ENCODE results near the gene CDK18. TPM values are rescaled to one million over a fixed set of nuclear protein-coding genes. Genes with fewer than 3 reads are reported as not detected.

The CDK18 gene
- total and polyA plus RNA-seq, 2 experiments from 2014 or later = not detected

DNA sequence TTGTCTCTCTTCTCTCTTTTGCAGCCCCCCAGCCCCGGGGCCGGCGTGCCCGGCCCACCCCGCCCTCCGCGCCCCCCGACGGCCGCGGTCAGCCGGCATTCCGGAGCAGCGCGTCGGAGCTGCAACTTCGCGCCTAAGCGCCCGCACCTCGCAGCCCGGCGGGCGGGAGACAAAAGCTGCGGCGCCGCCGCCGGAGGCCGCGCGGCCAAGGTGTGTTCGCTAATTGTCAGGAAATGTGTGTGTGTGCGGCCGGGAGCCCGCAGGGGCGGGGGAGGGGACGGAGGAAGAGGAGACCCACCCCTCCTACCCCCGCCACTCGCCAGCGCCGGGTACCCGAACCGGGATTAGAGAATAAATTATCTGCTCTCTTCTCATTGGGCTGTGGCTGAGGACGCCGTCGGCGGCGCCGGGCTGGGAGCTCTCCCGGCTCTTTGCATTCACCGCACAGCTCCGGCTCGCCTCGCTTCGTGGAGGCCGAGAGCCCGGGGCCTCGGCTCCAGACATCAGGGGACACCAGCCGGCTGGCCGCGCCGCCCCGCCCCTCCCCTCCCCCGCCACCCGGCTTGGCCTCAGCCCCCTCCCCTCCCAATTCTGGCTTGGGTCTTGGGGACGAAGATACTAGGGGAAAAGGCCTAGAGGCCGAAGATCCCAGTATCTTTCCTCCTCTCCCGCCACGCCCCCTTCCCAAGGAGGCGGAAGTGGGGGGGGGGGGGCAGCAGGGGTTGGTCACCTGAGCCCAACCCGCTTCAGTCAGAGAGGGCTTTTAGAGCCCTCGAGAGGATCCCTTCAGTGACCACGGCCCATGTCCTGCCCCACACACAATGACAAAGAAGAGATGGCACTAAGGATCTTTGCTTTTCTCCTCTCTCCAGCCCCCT, 47.4 kb upstream of the CDK18 start:
- H3K27ac ChIP-seq = no peak overlapping the region
- no peaks in the 10 kb centered on the region for H3F3A ChIP-seq (ENCODE audit: insufficient read depth)
- no peaks in the 10 kb centered on the region for H3K4me1 ChIP-seq (ENCODE audit: insufficient read depth)
- H3K36me3 ChIP-seq (ENCODE audit: low read depth) = no peaks in the 10 kb centered on the region
- TF ChIP-seq EZH2phosphoT487 (IDR thresholded peaks at IDR 0.05; ENCODE audit: insufficient read depth, low read depth) = peak; percentile 80; the same call in 1 of the 2 replicates
- no peak for TF ChIP-seq EZH2 (IDR thresholded peaks at IDR 0.05; ENCODE audit: insufficient read depth, poor library complexity, severe bottlenecking)
- H3K27me3 ChIP-seq (replicated peaks; ENCODE audit: insufficient read depth) = peaks cover 80% of the 10 kb centered on the region
- DNase-seq = no peak
- H3K9me3 ChIP-seq (ENCODE audit: low read depth) = no peaks in the 10 kb centered on the region
- H3K79me2 ChIP-seq (ENCODE audit: insufficient read depth) = no peaks in the 10 kb centered on the region
- no peaks in the 10 kb centered on the region for H3K9me2 ChIP-seq (ENCODE audit: insufficient read depth)
- no peak overlapping the region for H3K4me2 ChIP-seq (ENCODE audit: unreplicated experiment)
- in situ Hi-C loops (cut with MboI) = no loop called here
- H4K20me1 ChIP-seq (ENCODE audit: insufficient read depth) = no peaks in the 10 kb centered on the region
- WGBS, 2 experiments (ENCODE audit: low coverage in 1 of 2, low lambda C conversion rate in 2 of 2, missing lambda C conversion rate in 2 of 2) = 3% methylated on average over 28 to 74 of the region's 74 CpGs
- no peak overlapping the region for H3K9ac ChIP-seq
- H2AFZ ChIP-seq = no peak overlapping the region
- H3K4me3 ChIP-seq = no peak overlapping the region

DNA sequence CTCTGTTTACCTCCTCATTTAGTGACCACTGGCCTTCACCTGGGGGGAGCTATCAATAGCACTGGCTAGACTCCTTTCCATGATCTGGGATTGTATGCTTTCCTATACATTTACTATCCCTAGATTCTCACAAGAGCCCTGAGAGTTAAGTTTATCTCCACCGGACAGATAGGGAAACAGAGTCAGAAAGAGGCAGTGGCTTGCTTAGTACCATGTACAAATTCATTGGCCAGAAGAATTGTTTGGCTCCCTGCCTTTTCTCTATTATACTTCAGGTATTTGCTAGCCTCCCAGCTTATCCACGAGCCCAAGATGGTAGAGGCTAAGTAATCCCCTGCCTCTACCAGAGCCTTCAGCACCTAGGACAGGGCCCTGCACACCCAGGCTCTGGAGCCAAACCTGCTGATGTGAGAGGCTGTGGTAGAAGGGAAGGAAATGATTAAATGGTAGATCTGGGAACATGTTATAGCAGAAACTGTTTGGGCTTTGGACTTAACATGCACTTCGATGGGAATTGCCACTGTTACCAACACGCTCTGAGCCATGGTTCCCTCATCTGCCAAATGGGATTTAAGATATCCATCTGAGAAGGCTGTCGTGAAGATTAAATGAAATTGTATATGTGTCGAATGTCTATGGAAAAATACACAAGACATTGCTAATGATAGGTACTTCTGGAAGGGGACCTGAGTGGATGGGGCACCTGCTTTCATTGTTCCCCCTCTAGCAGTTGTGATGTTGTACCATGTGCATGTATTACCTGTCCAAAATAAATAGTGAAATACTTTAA, 45.5 kb upstream of the CDK18 start:
- Histone ChIP-seq H3K36me3 (ENCODE audit: low read depth) (no peaks in the 10 kb centered on the region), H3K4me1 (ENCODE audit: insufficient read depth) (no peaks in the 10 kb centered on the region), H3K79me2 (ENCODE audit: insufficient read depth) (no peaks in the 10 kb centered on the region), H3F3A (ENCODE audit: insufficient read depth) (no peaks in the 10 kb centered on the region), H3K9ac (no peak overlapping the region), H3K27ac (no peak overlapping the region), H4K20me1 (ENCODE audit: insufficient read depth) (no peaks in the 10 kb centered on the region), H3K4me2 (ENCODE audit: unreplicated experiment) (no peak overlapping the region), H3K4me3 (no peak overlapping the region), H2AFZ (no peak overlapping the region), H3K27me3 (replicated peaks; ENCODE audit: insufficient read depth) (peaks cover 84% of the 10 kb centered on the region), H3K9me3 (ENCODE audit: low read depth) (no peaks in the 10 kb centered on the region), H3K9me2 (ENCODE audit: insufficient read depth) (no peaks in the 10 kb centered on the region)
- WGBS, 2 experiments (ENCODE audit: low coverage in 1 of 2, low lambda C conversion rate in 2 of 2, missing lambda C conversion rate in 2 of 2) = 38% methylated on average over 6 of the region's 6 CpGs
- in situ Hi-C loops (cut with MboI) = no loop called here
- TF ChIP-seq EZH2 (IDR thresholded peaks at IDR 0.05; ENCODE audit: insufficient read depth, poor library complexity, severe bottlenecking) = peak; percentile 54
- TF ChIP-seq EZH2phosphoT487 (IDR thresholded peaks at IDR 0.05; ENCODE audit: insufficient read depth, low read depth) = no peak
- DNase-seq = peak; percentile 76

DNA sequence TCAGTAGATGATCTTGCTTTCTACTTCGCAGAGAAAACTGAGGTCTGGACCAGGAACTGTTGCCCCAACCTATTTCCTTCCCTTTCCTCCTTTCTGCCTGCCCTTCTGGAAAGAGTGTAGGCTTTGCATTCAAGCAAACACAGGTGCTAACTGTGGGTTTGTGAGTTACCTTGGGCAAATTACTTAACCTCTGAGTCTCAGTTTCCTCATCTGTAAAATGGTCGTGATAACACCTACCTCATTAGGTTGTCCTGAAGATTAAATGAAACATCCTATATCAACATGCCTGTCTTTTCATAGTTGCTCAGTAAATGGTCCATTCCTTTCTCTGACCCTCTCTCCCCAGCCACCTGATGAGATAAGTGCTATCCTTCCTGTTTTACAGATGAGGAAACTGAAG, 39.1 kb upstream of the CDK18 start:
- no peak overlapping the region for H3K4me3 ChIP-seq
- H3K4me2 ChIP-seq (ENCODE audit: unreplicated experiment) = no peak overlapping the region
- in situ Hi-C loops (cut with MboI) = no loop called here
- TF ChIP-seq EZH2phosphoT487 (IDR thresholded peaks at IDR 0.05; ENCODE audit: insufficient read depth, low read depth) (no peak), EZH2 (IDR thresholded peaks at IDR 0.05; ENCODE audit: insufficient read depth, poor library complexity, severe bottlenecking) (no peak)
- no peaks in the 10 kb centered on the region for H3F3A ChIP-seq (ENCODE audit: insufficient read depth)
- no peaks in the 10 kb centered on the region for H3K9me3 ChIP-seq (ENCODE audit: low read depth)
- H3K27me3 ChIP-seq (replicated peaks; ENCODE audit: insufficient read depth) = peaks cover 81% of the 10 kb centered on the region
- H3K36me3 ChIP-seq (ENCODE audit: low read depth) = no peaks in the 10 kb centered on the region
- no peaks in the 10 kb centered on the region for H3K79me2 ChIP-seq (ENCODE audit: insufficient read depth)
- 36 to 50% methylated on average over 2 of the region's 2 CpGs for whole genome bisulfite sequencing, 2 experiments (ENCODE audit: low coverage in 1 of 2, low lambda C conversion rate in 2 of 2, missing lambda C conversion rate in 2 of 2)
- no peak overlapping the region for H3K27ac ChIP-seq
- no peak overlapping the region for H3K9ac ChIP-seq
- H4K20me1 ChIP-seq (ENCODE audit: insufficient read depth) = no peaks in the 10 kb centered on the region
- H3K4me1 ChIP-seq (ENCODE audit: insufficient read depth) = no peaks in the 10 kb centered on the region
- no peaks in the 10 kb centered on the region for H3K9me2 ChIP-seq (ENCODE audit: insufficient read depth)
- H2AFZ ChIP-seq = no peak overlapping the region
- DNase-seq = no peak

DNA sequence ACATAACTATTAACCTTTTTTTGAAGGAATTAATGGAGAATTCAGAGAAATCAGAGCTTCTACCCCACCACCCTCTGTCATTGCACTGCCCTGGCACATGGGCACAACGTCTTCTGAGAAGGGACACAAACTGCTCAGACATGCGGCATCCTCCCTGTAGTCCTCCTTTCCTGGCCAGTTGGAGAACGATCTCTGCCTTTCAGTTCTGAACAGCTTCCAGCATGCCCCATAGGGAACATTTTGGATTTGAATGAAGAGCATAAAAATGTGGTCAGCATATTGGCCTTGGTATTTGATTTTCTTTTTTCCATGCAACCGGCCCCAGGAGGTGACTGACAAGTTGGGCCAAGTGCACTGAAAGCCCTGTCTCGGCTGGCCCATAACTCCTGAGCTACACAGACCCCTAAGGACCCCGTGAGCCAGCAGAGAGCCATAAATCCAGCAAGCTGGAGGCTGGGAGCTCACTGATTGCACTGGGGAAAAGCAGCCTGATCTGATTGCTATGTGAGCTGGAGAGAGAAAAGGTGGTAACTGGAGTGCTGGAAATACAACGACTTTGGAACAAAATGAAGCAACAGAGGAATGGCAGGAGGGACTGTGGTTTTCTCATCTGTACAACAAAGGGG, 37.8 kb upstream of the CDK18 start:
- Histone ChIP-seq H3K4me2 (ENCODE audit: unreplicated experiment) (no peak overlapping the region), H3K9me3 (ENCODE audit: low read depth) (no peaks in the 10 kb centered on the region), H2AFZ (no peak overlapping the region), H3K9me2 (ENCODE audit: insufficient read depth) (no peaks in the 10 kb centered on the region), H3K9ac (no peak overlapping the region), H3K27ac (no peak overlapping the region), H3F3A (ENCODE audit: insufficient read depth) (no peaks in the 10 kb centered on the region), H3K4me3 (no peak overlapping the region), H3K79me2 (ENCODE audit: insufficient read depth) (no peaks in the 10 kb centered on the region), H3K27me3 (replicated peaks; ENCODE audit: insufficient read depth) (peaks cover 79% of the 10 kb centered on the region), H3K36me3 (ENCODE audit: low read depth) (no peaks in the 10 kb centered on the region), H4K20me1 (ENCODE audit: insufficient read depth) (no peaks in the 10 kb centered on the region), H3K4me1 (ENCODE audit: insufficient read depth) (no peaks in the 10 kb centered on the region)
- in situ Hi-C loops (cut with MboI) = no loop called here
- TF ChIP-seq EZH2 (IDR thresholded peaks at IDR 0.05; ENCODE audit: insufficient read depth, poor library complexity, severe bottlenecking) (no peak), EZH2phosphoT487 (IDR thresholded peaks at IDR 0.05; ENCODE audit: insufficient read depth, low read depth) (no peak)
- no peak for DNase-seq
- 3 to 4% methylated on average over 7 of the region's 7 CpGs for WGBS, 2 experiments (ENCODE audit: low coverage in 1 of 2, low lambda C conversion rate in 2 of 2, missing lambda C conversion rate in 2 of 2)

All from GM23248 (cell line).